AG04449 (cell line): ENCODE measurements around the gene SLC16A9.
"Not testable (repeated sequence)": the region's sequence is repeated elsewhere in the genome, so short reads cannot be mapped to it uniquely, and the experiment has no call there.

Experiments
- CTCF ChIA-PET: fragments of 350-600 bp; formaldehyde crosslinking; extraction: SDS; loops from one replicate; lab custom pipeline; 2021; ENCODE audit warnings: antibody characterized with exemption; lab: Yijun Ruan, JAX
- POLR2A ChIA-PET: fragments of 400-600, 350-600 bp; formaldehyde crosslinking; extraction: SDS; loops from one replicate; lab custom pipeline; 2020; ENCODE audit warnings: antibody characterized with exemption, inconsistent platforms; lab: Yijun Ruan, JAX
- DNase-seq: peaks from one replicate; pipeline ENCODE4 v3.0.0-alpha.2; 2010; ENCODE audit warnings: low read depth, low spot score
- H3K4me3 ChIP-seq: 2 replicates; pipeline ENCODE4 v1.5.1; 2011; ENCODE audit warnings: low read depth, mild to moderate bottlenecking, control low read depth, low read length
- TF ChIP-seq, protein P1 (sequence below): IDR thresholded peaks from one replicate; pipeline ENCODE4 v1.5.1; 2011; ENCODE audit warnings: mild to moderate bottlenecking, moderate library complexity, low read length, control low read depth, inconsistent platforms; ENCODE audit not compliant: insufficient read depth; ENCODE audit errors: missing control alignments

The SLC16A9 gene

DNA sequence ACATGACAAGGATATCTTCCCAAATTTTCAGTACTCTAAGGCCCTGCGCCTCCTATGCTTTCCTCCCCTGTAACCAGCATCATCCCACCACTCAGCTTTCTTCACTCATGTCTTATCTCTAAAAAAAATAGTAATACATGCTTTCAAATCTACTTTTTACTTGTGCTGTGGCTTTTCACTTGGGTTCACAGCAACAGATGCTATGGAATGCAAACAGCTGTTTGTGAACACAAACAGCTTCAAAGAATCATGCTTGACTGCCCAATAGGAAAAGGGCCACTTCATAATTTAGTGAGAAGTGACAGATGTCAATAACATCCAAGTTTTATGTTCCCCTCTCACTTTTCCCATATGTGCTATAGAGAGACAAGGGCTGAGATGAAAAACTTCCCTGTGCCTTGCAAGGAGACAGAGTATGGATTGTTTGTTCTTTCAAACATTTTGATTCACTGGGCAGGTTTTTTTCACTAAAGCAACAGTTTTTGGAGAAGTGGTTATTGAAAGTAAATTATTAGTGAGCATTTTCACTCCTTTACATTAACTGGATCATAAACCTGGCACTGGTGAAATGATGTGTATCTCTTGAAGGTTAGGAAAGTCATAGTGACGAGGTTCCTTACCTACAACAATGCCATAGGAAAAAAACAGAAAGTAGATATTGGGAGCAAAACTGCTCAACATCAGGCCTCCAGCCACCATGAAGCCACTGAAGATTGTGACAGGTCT lies 37.3 kb downstream of the SLC16A9 start:
- no peak overlapping the region for H3K4me3 ChIP-seq
- no peak for DNase-seq
- ChIA-PET POLR2A (no interaction called here), CTCF (no interaction called here)
- TF ChIP-seq, protein P1, sequence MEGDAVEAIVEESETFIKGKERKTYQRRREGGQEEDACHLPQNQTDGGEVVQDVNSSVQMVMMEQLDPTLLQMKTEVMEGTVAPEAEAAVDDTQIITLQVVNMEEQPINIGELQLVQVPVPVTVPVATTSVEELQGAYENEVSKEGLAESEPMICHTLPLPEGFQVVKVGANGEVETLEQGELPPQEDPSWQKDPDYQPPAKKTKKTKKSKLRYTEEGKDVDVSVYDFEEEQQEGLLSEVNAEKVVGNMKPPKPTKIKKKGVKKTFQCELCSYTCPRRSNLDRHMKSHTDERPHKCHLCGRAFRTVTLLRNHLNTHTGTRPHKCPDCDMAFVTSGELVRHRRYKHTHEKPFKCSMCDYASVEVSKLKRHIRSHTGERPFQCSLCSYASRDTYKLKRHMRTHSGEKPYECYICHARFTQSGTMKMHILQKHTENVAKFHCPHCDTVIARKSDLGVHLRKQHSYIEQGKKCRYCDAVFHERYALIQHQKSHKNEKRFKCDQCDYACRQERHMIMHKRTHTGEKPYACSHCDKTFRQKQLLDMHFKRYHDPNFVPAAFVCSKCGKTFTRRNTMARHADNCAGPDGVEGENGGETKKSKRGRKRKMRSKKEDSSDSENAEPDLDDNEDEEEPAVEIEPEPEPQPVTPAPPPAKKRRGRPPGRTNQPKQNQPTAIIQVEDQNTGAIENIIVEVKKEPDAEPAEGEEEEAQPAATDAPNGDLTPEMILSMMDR, result no peak

DNA sequence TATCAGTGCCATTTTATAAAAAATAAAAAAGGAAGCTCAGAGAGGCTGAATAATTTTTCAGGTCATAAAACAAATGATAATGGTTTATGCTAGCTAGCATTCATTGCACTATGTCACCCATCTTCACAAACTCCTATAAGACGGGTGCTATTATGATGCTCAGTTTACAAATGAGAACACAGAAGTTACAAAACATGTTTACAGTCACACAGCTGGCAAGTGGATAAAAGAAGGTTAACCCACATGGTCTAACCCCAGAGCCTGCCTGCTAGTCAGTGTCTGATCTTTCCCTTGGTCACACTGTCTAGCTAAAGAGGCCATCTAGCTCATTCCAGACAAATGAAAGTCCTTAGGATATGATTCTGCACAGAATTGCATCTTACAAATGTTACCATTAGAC lies 39.4 kb downstream of the SLC16A9 start:
- no peak for DNase-seq
- no peak overlapping the region for H3K4me3 ChIP-seq
- ChIA-PET POLR2A (no interaction called here), CTCF (no interaction called here)
- TF ChIP-seq, protein P1, result no peak

DNA sequence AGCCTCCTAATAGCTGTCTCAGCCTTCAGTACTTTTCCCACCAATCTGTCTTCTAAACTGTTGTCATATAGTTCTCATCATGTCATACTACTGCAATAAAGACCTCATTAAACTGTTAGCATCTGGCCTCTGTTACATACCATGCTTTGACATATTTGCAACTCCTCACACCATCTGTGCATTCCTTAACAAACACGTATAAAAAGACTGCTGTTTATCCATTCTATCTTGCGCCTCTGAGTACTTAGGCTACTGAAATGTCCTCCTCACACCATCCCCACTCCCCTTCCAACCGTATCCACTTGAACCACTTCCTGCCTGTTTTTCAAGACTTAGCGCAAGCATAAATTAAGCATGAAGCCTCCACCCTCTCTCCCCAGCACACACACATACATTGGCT lies 41.6 kb downstream of the SLC16A9 start:
- POLR2A ChIA-PET, result no interaction called here
- no peak for DNase-seq

DNA sequence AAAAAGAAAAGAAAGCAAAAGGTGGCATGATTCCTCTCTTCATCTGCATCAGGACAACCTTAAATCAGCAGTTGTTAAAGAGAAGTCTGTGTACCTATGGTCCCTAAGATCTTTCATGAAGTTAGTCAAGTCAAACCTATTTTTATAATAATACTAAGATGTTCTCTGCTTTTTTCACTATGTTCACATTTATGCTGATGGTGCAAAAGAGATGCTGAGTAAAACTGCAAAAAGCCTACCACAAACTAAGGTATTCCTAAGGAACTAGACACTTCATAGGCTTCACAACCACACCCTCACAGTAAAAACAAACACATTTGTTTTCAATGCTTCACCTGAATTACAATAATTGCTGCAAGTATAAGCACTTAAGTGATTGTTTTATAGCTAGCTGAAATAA lies 43.3 kb downstream of the SLC16A9 start:
- POLR2A ChIA-PET, result no interaction called here
- H3K4me3 ChIP-seq, result no peak overlapping the region
- TF ChIP-seq, protein P1, result no peak
- no peak for DNase-seq
- CTCF ChIA-PET, result no interaction called here

More for the DNA sequence above, 41.6 kb downstream of the SLC16A9 start:
- no peak overlapping the region for H3K4me3 ChIP-seq
- CTCF ChIA-PET, result interaction anchor here (0.6 kb wide), 1 partner anchor 168 kb away, joined by 3 read pairs; no protein-coding TSS in a partner anchor
- TF ChIP-seq, protein P1, result no peak

DNA sequence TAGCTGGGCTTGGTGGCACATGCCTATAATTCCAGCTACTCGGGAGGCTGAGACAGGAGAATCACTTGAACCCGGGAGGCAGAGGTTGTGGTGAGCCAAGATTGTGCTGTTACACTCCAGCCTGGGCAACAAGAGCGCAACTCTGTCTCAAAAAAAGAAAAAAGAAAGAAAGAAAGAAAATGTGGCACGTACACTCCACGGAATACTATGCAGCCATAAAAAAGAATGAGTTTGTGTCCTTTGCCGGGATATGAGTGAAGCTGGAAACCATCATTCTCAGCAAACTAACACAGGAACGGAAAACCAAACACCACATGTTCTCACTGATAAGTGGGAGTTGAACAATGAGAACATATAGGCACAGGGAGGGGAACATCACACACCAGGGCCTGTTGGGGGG lies 46.4 kb downstream of the SLC16A9 start:
- CTCF ChIA-PET, H3K4me3 ChIP-seq, POLR2A ChIA-PET, DNase-seq: not testable (repeated sequence)

DNA sequence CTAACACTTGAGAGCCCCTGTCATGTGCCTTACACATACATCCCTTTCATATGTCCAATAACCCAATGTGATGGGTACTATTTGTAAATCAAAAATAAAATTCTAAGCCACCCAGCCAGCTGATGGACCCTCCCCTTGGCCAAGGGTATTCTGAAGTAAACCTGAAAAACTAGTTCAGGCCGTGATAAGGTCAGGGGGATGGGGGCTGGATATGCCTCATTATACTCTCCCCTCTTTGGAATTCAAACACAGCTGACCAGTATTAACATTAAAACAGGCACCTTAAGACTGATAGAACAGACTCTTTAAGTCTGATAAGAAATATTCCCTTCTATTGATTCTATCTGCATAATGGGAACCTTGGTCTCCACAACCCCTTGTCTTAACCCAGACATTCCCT lies 51.9 kb downstream of the SLC16A9 start:
- no peak for DNase-seq
- ChIA-PET POLR2A (no interaction called here), CTCF (no interaction called here)
- no peak overlapping the region for H3K4me3 ChIP-seq
- TF ChIP-seq, protein P1, result no peak

DNA sequence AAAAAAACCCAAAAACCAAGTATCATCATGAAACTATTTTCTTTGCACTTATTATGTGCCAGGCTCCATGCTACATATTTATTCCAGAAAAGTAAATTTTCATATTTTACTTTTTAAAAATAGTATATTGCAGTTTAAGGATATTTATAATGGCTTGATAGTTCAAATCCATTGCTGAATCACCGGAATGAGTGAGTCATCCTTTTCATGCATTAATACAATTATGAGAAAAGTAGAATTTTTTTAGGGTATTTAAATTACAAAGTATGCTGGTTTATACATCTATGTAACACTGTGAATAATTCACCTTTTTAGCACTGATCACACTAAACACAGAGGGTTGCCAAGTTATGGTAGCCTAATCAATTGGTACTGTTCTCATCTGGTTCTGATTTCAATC lies 54.3 kb downstream of the SLC16A9 start:
- H3K4me3 ChIP-seq, result no peak overlapping the region
- TF ChIP-seq, protein P1, result no peak
- POLR2A ChIA-PET, result no interaction called here
- no peak for DNase-seq
- CTCF ChIA-PET, result no interaction called here
